ENCODE data around the gene NPAS3. TPM values are rescaled to one million over a fixed set of nuclear protein-coding genes. Genes with fewer than 3 reads are reported as not detected.

The NPAS3 gene
- total and polyA plus RNA-seq, 10 donors: 0.13 to 9.5 (median 2.9) TPM

- WGBS, 5 donors: 78 to 90% (median 79%) methylated on average over 5 of the region's 5 CpGs
- no peaks in the 10 kb centered on the region for H3K4me1 ChIP-seq
- no peak overlapping the region for H3K27ac ChIP-seq
- TF ChIP-seq, protein P1, sequence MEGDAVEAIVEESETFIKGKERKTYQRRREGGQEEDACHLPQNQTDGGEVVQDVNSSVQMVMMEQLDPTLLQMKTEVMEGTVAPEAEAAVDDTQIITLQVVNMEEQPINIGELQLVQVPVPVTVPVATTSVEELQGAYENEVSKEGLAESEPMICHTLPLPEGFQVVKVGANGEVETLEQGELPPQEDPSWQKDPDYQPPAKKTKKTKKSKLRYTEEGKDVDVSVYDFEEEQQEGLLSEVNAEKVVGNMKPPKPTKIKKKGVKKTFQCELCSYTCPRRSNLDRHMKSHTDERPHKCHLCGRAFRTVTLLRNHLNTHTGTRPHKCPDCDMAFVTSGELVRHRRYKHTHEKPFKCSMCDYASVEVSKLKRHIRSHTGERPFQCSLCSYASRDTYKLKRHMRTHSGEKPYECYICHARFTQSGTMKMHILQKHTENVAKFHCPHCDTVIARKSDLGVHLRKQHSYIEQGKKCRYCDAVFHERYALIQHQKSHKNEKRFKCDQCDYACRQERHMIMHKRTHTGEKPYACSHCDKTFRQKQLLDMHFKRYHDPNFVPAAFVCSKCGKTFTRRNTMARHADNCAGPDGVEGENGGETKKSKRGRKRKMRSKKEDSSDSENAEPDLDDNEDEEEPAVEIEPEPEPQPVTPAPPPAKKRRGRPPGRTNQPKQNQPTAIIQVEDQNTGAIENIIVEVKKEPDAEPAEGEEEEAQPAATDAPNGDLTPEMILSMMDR (IDR thresholded peaks at IDR 0.05 in 8 of 11, conservative IDR thresholded peaks at IDR 0.05 in 3 of 11): no peak
- TF ChIP-seq POLR2A (IDR thresholded peaks at IDR 0.05) (no peak), POLR2AphosphoS5 (IDR thresholded peaks at IDR 0.05) (no peak)
- H3K9me3 ChIP-seq: peaks cover 0 to 4% (median 0%) of the 10 kb centered on the region in 8 donors
- no peaks in the 10 kb centered on the region for H3K36me3 ChIP-seq
- intact Hi-C loops (cut with DNase I; ENCODE audit: low total_unique reads): no loop called here
- H3K27me3 ChIP-seq (replicated peaks in 1 of 7): no peaks in the 10 kb centered on the region
- DNase-seq: no peak
- no peak overlapping the region for H3K4me3 ChIP-seq
Measured at GRCh38 chr14:33317675-33318074, 379.0 kb downstream of the NPAS3 start.

GRCh38 chr14:33323979-33324378 is 385.3 kb downstream of the NPAS3 start:
- no peaks in the 10 kb centered on the region for H3K9me3 ChIP-seq
- H3K27ac ChIP-seq: no peak overlapping the region
- H3K4me3 ChIP-seq: no peak overlapping the region
- WGBS, 5 donors: 87 to 93% (median 92%) methylated on average over 7 of the region's 7 CpGs
- no peaks in the 10 kb centered on the region for H3K4me1 ChIP-seq
- DNase-seq: no peak
- intact Hi-C loops (cut with DNase I; ENCODE audit: low total_unique reads): no loop called here
- TF ChIP-seq POLR2A (IDR thresholded peaks at IDR 0.05) (no peak), POLR2AphosphoS5 (IDR thresholded peaks at IDR 0.05) (no peak)
- no peaks in the 10 kb centered on the region for H3K36me3 ChIP-seq
- no peaks in the 10 kb centered on the region for H3K27me3 ChIP-seq (replicated peaks in 1 of 7)

DNA sequence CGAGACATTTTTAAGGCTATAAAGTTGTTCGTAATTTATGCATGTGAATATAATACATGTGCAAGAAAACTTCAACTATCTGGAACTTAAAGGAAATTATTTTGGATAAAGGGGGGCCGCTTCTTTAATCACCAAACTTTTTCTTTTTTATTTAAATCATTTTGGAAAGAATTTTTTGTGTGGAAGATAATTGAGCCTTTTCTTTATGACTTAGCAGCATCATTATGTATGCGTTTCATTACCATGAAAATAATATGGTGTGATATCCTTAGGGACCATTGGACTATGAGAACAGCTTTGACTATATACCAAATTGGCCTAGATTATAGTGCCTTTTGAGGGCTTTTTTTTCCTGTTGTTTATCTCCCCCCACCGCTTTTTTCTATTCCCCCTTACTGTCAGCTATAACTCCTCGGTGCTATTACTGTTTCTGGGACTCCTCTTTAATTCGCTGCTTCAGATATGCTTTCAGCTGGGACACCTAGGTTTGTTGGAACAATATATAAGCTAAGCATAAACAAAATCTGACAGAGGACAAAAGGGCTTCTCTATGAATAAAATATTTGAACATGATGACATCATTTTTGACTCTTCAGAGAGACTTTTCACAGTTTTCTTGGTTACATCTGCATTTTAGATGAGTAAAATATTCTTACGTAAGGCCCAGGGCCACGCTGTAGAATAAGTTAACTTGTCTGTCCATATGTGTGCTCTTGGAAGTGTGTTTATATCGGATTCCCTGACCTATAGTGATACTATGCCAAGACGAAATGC is 392.7 kb downstream of the NPAS3 start:
- Histone ChIP-seq H3K4me3 (no peak overlapping the region), H3K36me3 (no peaks in the 10 kb centered on the region), H3K9me3 (peaks cover 0 to 14% (median 7%) of the 10 kb centered on the region in 8 donors), H3K27me3 (replicated peaks in 1 of 7) (no peaks in the 10 kb centered on the region), H3K27ac (no peak overlapping the region), H3K4me1 (no peaks in the 10 kb centered on the region)
- no peak for DNase-seq
- 86 to 96% (median 91%) methylated on average over 11 of the region's 11 CpGs for WGBS, 5 donors
- TF ChIP-seq POLR2AphosphoS5 (IDR thresholded peaks at IDR 0.05) (no peak), POLR2A (IDR thresholded peaks at IDR 0.05) (no peak)
- TF ChIP-seq, protein P1 (IDR thresholded peaks at IDR 0.05 in 8 of 11, conservative IDR thresholded peaks at IDR 0.05 in 3 of 11): no peak
- intact Hi-C loops (cut with DNase I; ENCODE audit: low total_unique reads): no loop called here

- Histone ChIP-seq H3K4me3 (no peak overlapping the region), H3K9me3 (peaks cover 0 to 25% (median 16%) of the 10 kb centered on the region in 8 donors), H3K4me1 (no peaks in the 10 kb centered on the region), H3K27ac (no peak overlapping the region), H3K36me3 (no peaks in the 10 kb centered on the region), H3K27me3 (replicated peaks in 1 of 7) (no peaks in the 10 kb centered on the region)
- 77 to 94% (median 86%) methylated on average over 6 of the region's 6 CpGs for WGBS, 5 donors
- intact Hi-C loops (cut with DNase I; ENCODE audit: low total_unique reads): no loop called here
- DNase-seq: no peak
- TF ChIP-seq POLR2AphosphoS5 (IDR thresholded peaks at IDR 0.05): no peak
- TF ChIP-seq POLR2A (IDR thresholded peaks at IDR 0.05): no peak
- TF ChIP-seq, protein P1 (IDR thresholded peaks at IDR 0.05 in 8 of 11, conservative IDR thresholded peaks at IDR 0.05 in 3 of 11): no peak
Measured at GRCh38 chr14:33332497-33332896, 393.8 kb downstream of the NPAS3 start.
